K562 (cell line): ENCODE results near the gene PRRT1. TPM values are rescaled to one million over a fixed set of nuclear protein-coding genes. Genes with fewer than 3 reads are reported as not detected.

ENCODE experiments used
- BDP1 ChIP-seq: IDR thresholded peaks from 3 replicates; pipeline ENCODE4 v1.6.1; 2011; ENCODE audit not compliant: insufficient read length, insufficient read depth
- BMI1 ChIP-seq: fragments of 150-350 bp; IDR thresholded peaks from 2 replicates; pipeline ENCODE4 v1.6.1; 2014; ENCODE audit warnings: low read length
- EP300 ChIP-seq: IDR thresholded peaks from 2 replicates; pipeline ENCODE4 v1.6.1; 2012; ENCODE audit warnings: low read length, improper control_type of control experiment
- ETS2 ChIP-seq: IDR thresholded peaks from 2 replicates; pipeline ENCODE4 v1.6.1; 2016; ENCODE audit warnings: borderline replicate concordance, missing genetic modification characterization, mild to moderate bottlenecking, moderate library complexity, missing compliant biosample characterization; ENCODE audit not compliant: poor library complexity, severe bottlenecking
- FOXA1 ChIP-seq: fragments of 450-650 bp; IDR thresholded peaks from 2 replicates; pipeline ENCODE4 v1.6.1; 2016; ENCODE audit warnings: mild to moderate bottlenecking, borderline replicate concordance
- HDAC2 ChIP-seq: fragments of 450-650 bp; IDR thresholded peaks from 2 replicates; pipeline ENCODE4 v1.6.1; 2016; ENCODE audit warnings: mild to moderate bottlenecking
- MED1 ChIP-seq: sonication (generic); formaldehyde crosslinking; IDR thresholded peaks from 2 replicates; pipeline ENCODE4 v1.8.1; 2023; ENCODE audit warnings: missing genetic modification reagents, borderline replicate concordance
- NBN ChIP-seq: fragments of 450-650 bp; IDR thresholded peaks from 2 replicates; pipeline ENCODE4 v1.6.1; 2016; ENCODE audit warnings: low read depth, mild to moderate bottlenecking
- NFRKB ChIP-seq: fragments of 450-650 bp; IDR thresholded peaks from 2 replicates; pipeline ENCODE4 v1.6.1; 2016; ENCODE audit warnings: low read depth
- NR1H2 ChIP-seq: sonication (generic); formaldehyde crosslinking; IDR thresholded peaks from 2 replicates; pipeline ENCODE4 v1.4.0; 2020; ENCODE audit warnings: mild to moderate bottlenecking, missing genetic modification reagents
- POLR2A ChIP-seq: fragments of 450-650 bp; conservative IDR thresholded peaks from 2 replicates; pipeline ENCODE4 v1.6.1; 2016
- POLR2B ChIP-seq: fragments of 450-650 bp; IDR thresholded peaks from 2 replicates; pipeline ENCODE4 v1.6.1; 2018; ENCODE audit warnings: low read depth; ENCODE audit not compliant: partially characterized antibody
- RAD51 ChIP-seq: fragments of 450-650 bp; IDR thresholded peaks from 2 replicates; pipeline ENCODE4 v1.7.1; 2016; ENCODE audit warnings: low read depth, mild to moderate bottlenecking, borderline replicate concordance
- RNF2 ChIP-seq: sonication (generic); IDR thresholded peaks from 2 replicates; pipeline ENCODE4 v1.6.1; 2016
- SRSF3 ChIP-seq: fragments of 200-400 bp; formaldehyde crosslinking; IDR thresholded peaks from 2 replicates; pipeline ENCODE4 v1.6.1; 2016; ENCODE audit warnings: mild to moderate bottlenecking, low read length, moderate library complexity; ENCODE audit not compliant: insufficient read depth
- TCF7 ChIP-seq: sonication (generic); IDR thresholded peaks from 2 replicates; pipeline ENCODE4 v1.6.1; 2016; ENCODE audit warnings: antibody characterized with exemption, borderline replicate concordance
- YBX1 ChIP-seq: fragments of 450-650 bp; IDR thresholded peaks from 2 replicates; pipeline ENCODE4 v1.7.1; 2016; ENCODE audit warnings: mild to moderate bottlenecking
- ZNF143 ChIP-seq: sonication (generic); formaldehyde crosslinking; IDR thresholded peaks from 2 replicates; pipeline ENCODE4 v1.9.0; 2022; ENCODE audit warnings: mild to moderate bottlenecking, missing genetic modification reagents
- ZNF239 ChIP-seq: fragments of 250-450 bp; sonication (Bioruptor Pico); IDR thresholded peaks from 2 replicates; pipeline ENCODE4 v1.4.0; 2020; ENCODE audit warnings: mild to moderate bottlenecking
- ZNF354B ChIP-seq: fragments of 250-450 bp; sonication (Bioruptor Pico); IDR thresholded peaks from 2 replicates; pipeline ENCODE4 v1.4.0; 2020
- ZNF707 ChIP-seq: fragments of 250-450 bp; sonication (Bioruptor Pico); conservative IDR thresholded peaks from 2 replicates; pipeline ENCODE4 v1.8.0; 2022; ENCODE audit warnings: inconsistent platforms, mild to moderate bottlenecking, moderate library complexity
- ZZZ3 ChIP-seq: fragments of 450-650 bp; IDR thresholded peaks from 2 replicates; pipeline ENCODE4 v1.6.1; 2016; ENCODE audit warnings: antibody characterized with exemption, mild to moderate bottlenecking, moderate library complexity
- polyA plus RNA-seq, 8 experiments: library from polyadenylated mRNA; depleted of rRNA in 4 of 8; stranded (reverse) in 5 of 8; unstranded in 3 of 8; fragments of >200 nt; fragmentation: Nextera tagmentation in 2 of 8; fragmentation: Illumina TruSeq in 1 of 8; extraction: Ambion mirVana in 2 of 8; extraction: Trizol in 1 of 8; gene quantifications; 2 replicates each; pipeline versions ENCODE4 v1.2.1 to v1.2.3, GENCODE V29; 2011 to 2014; ENCODE audit warnings: inconsistent platforms in 1 of 8, missing spikeins in 1 of 8
- total RNA-seq, 7 experiments: library from RNA; depleted of rRNA in 6 of 7; stranded (reverse); fragments of >200 nt in 6 of 7; fragmentation: Illumina TruSeq in 2 of 7; extraction: Trizol in 2 of 7; gene quantifications; 2 replicates each; pipeline versions ENCODE4 v1.2.1 to v1.2.3, GENCODE V29; 2011 to 2021; ENCODE audit warnings: low replicate concordance in 1 of 7
- TF ChIP-seq, protein P1 (sequence below): fragments of 450-650 bp; IDR thresholded peaks from 2 replicates; pipeline ENCODE4 v1.6.1; 2016; ENCODE audit warnings: missing biosample characterization, missing genetic modification characterization
- TF ChIP-seq, protein P2 (sequence below), 2 experiments: fragments of 450-650 bp; IDR thresholded peaks; 2 replicates each; pipeline ENCODE4 v1.6.1; 2018; ENCODE audit warnings: mild to moderate bottlenecking in 2 of 2, low read depth in 1 of 2; ENCODE audit not compliant: partially characterized antibody in 2 of 2
- TF ChIP-seq, protein P3 (sequence below): sonication (generic); formaldehyde crosslinking; IDR thresholded peaks from 2 replicates; pipeline ENCODE4 v1.8.1; 2022; ENCODE audit warnings: missing genetic modification reagents

PRRT1 gene
- total and polyA plus RNA-seq, 9 of the 15 experiments (the other 6 are each of a cell fraction or from before 2014, with no cell fraction given) = 0.14 to 3.5 (median 0.41) TPM

DNA sequence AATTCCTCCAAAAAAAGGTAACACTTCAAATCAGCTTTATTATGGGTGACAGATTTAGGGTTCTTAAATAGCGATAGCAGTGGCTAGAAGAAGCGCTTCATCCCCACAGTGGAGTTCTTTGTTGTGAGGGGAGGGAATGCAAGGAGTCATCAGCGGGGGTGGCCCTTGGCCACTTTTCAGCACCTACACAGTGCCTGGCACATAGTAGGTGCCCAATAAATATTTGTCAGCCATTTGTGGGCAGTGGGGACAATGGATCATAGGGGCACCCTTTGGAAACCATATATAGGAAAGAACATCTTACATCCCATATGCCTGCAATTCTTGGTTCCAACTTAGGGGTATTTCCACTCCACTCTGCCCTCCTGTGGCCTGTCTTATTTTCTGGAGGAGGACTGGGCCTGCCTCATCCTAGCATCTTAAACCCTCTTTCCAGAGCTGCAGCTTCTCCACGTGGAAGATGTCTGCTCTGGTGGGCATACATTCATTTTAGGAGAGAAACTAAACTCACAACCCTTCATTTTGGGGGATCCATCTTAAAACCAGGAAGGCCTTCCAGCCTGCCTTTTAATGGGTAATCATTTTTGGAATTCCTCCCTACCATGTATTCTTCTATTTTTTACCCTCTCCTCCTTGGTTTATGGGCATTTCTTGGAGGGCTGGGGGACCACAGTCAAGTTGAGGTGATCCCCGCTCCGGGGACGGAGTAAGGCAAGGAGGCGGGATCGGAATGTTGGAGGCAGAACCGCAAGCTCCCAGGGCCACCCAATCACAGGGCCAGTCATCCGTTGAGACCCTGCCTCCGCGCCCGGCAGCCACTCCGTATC is 43.3 kb upstream of the PRRT1 start (continued):
- TF ChIP-seq ZNF143 (CRISPR knock-in tag) = no peak
- TF ChIP-seq ZZZ3 = no peak
- peak; percentile 69; the same call in 1 of the 2 replicates for TF ChIP-seq NFRKB
- TF ChIP-seq RNF2 = no peak
- TF ChIP-seq YBX1 = no peak
- 0 out of 2 replicates have a peak, but pooled peaks have one; percentile 2 for TF ChIP-seq EP300
- TF ChIP-seq ZNF354B (CRISPR knock-in tag) = no peak
- TF ChIP-seq ETS2 (tag) = no peak
- TF ChIP-seq BMI1 = no peak
- TF ChIP-seq NR1H2 = 0 out of 2 replicates have a peak, but pooled peaks have one; percentile 66
- no peak; the same call in none of the 2 replicates for TF ChIP-seq POLR2A
- peak; percentile 82 for TF ChIP-seq POLR2B
- peak; percentile 56; the same call in 1 of the 2 replicates for TF ChIP-seq NBN
- TF ChIP-seq, protein P1, sequence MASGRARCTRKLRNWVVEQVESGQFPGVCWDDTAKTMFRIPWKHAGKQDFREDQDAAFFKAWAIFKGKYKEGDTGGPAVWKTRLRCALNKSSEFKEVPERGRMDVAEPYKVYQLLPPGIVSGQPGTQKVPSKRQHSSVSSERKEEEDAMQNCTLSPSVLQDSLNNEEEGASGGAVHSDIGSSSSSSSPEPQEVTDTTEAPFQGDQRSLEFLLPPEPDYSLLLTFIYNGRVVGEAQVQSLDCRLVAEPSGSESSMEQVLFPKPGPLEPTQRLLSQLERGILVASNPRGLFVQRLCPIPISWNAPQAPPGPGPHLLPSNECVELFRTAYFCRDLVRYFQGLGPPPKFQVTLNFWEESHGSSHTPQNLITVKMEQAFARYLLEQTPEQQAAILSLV (tag) = no peak
- TF ChIP-seq, protein P2, sequence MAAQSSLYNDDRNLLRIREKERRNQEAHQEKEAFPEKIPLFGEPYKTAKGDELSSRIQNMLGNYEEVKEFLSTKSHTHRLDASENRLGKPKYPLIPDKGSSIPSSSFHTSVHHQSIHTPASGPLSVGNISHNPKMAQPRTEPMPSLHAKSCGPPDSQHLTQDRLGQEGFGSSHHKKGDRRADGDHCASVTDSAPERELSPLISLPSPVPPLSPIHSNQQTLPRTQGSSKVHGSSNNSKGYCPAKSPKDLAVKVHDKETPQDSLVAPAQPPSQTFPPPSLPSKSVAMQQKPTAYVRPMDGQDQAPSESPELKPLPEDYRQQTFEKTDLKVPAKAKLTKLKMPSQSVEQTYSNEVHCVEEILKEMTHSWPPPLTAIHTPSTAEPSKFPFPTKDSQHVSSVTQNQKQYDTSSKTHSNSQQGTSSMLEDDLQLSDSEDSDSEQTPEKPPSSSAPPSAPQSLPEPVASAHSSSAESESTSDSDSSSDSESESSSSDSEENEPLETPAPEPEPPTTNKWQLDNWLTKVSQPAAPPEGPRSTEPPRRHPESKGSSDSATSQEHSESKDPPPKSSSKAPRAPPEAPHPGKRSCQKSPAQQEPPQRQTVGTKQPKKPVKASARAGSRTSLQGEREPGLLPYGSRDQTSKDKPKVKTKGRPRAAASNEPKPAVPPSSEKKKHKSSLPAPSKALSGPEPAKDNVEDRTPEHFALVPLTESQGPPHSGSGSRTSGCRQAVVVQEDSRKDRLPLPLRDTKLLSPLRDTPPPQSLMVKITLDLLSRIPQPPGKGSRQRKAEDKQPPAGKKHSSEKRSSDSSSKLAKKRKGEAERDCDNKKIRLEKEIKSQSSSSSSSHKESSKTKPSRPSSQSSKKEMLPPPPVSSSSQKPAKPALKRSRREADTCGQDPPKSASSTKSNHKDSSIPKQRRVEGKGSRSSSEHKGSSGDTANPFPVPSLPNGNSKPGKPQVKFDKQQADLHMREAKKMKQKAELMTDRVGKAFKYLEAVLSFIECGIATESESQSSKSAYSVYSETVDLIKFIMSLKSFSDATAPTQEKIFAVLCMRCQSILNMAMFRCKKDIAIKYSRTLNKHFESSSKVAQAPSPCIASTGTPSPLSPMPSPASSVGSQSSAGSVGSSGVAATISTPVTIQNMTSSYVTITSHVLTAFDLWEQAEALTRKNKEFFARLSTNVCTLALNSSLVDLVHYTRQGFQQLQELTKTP (IDR thresholded peaks at IDR 0.05; ENCODE audit: low read depth in 1 of 2, partially characterized antibody in 2 of 2) = peak in 1 of 2 experiments; percentile 61
- no peak for TF ChIP-seq TCF7
- TF ChIP-seq HDAC2 = peak; percentile 84
- TF ChIP-seq MED1 (CRISPR knock-in tag) = no peak
- TF ChIP-seq BDP1 = no peak
- TF ChIP-seq ZNF707 (CRISPR knock-in tag) = no peak
- no peak for TF ChIP-seq ZNF239 (CRISPR knock-in tag)
- 0 out of 2 replicates have a peak, but pooled peaks have one; percentile 16 for TF ChIP-seq RAD51
- TF ChIP-seq, protein P3, sequence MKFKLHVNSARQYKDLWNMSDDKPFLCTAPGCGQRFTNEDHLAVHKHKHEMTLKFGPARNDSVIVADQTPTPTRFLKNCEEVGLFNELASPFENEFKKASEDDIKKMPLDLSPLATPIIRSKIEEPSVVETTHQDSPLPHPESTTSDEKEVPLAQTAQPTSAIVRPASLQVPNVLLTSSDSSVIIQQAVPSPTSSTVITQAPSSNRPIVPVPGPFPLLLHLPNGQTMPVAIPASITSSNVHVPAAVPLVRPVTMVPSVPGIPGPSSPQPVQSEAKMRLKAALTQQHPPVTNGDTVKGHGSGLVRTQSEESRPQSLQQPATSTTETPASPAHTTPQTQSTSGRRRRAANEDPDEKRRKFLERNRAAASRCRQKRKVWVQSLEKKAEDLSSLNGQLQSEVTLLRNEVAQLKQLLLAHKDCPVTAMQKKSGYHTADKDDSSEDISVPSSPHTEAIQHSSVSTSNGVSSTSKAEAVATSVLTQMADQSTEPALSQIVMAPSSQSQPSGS (CRISPR knock-in tag) = no peak
- TF ChIP-seq SRSF3 = no peak
- TF ChIP-seq FOXA1 = no peak
